C4-2B (cell line): ENCODE data around the gene RALB.

Source experiments
- CTCF ChIP-seq: fragments of 450-650 bp; conservative IDR thresholded peaks from 2 replicates; pipeline ENCODE4 v1.5.1; 2017; ENCODE audit warnings: mild to moderate bottlenecking
- ZFX ChIP-seq: fragments of 450-650 bp; IDR thresholded peaks from 2 replicates; pipeline ENCODE4 v1.6.1; 2017

GRCh38 chr2:120301284-120301683 lies 48.6 kb downstream of the RALB start:
- TF ChIP-seq CTCF (no peak), ZFX (no peak)
